Dedifferentiated amniotic fluid mesenchymal stem cell (primary cell): ENCODE data around the gene TFPI.

Experiments used
- DNase-seq: peaks from one replicate; pipeline ENCODE4 v3.0.0-alpha.2; 2016; ENCODE audit errors: extremely low spot score

TFPI gene

GRCh38 chr2:187504312-187504921 is 49.8 kb downstream of the TFPI start:
- DNase-seq, result no peak

- DNase-seq, result no peak
Observed at GRCh38 chr2:187503700-187504099, 50.5 kb downstream of the TFPI start.

- DNase-seq, result no peak
Observed at GRCh38 chr2:187502467-187502866, 51.8 kb downstream of the TFPI start.

GRCh38 chr2:187500585-187501359 is 53.5 kb downstream of the TFPI start:
- no peak for DNase-seq

GRCh38 chr2:187499941-187500532 is 54.2 kb downstream of the TFPI start:
- DNase-seq, result peak; percentile 66

GRCh38 chr2:187497858-187498463 is 56.3 kb downstream of the TFPI start:
- DNase-seq, result peak; percentile 32

GRCh38 chr2:187497140-187497539 is 57.1 kb downstream of the TFPI start:
- DNase-seq, result no peak

- DNase-seq, result no peak
Observed at GRCh38 chr2:187495324-187495723, 58.9 kb downstream of the TFPI start.

GRCh38 chr2:187493877-187494568 is 60.2 kb downstream of the TFPI start:
- DNase-seq, result no peak

- DNase-seq, result no peak
Observed at GRCh38 chr2:187493180-187493579, 61.1 kb downstream of the TFPI start.

GRCh38 chr2:187486241-187486640 is 68.0 kb downstream of the TFPI start:
- DNase-seq, result no peak

- no peak for DNase-seq
Observed at GRCh38 chr2:187485523-187485922, 68.7 kb downstream of the TFPI start.

- no peak for DNase-seq
Observed at GRCh38 chr2:187483537-187483936, 70.7 kb downstream of the TFPI start.

GRCh38 chr2:187482796-187483195 is 71.4 kb downstream of the TFPI start:
- DNase-seq, result no peak

GRCh38 chr2:187481543-187481942 is 72.7 kb downstream of the TFPI start:
- DNase-seq, result no peak

GRCh38 chr2:187478719-187479118 is 75.5 kb downstream of the TFPI start:
- DNase-seq, result no peak

- DNase-seq, result no peak
Observed at GRCh38 chr2:187477051-187477450, 77.2 kb downstream of the TFPI start.

GRCh38 chr2:187475499-187476248 is 78.6 kb downstream of the TFPI start:
- DNase-seq, result no peak

- DNase-seq, result no peak
Observed at GRCh38 chr2:187470698-187471097, 83.5 kb downstream of the TFPI start.

GRCh38 chr2:187469538-187469937 is 84.7 kb downstream of the TFPI start:
- DNase-seq, result no peak

- no peak for DNase-seq
Observed at GRCh38 chr2:187468262-187468661, 86.0 kb downstream of the TFPI start.
